NT2/D1 (cell line): Measurements from ENCODE around the gene KLHL26.
A peak's percentile ranks its signal among the peaks of the same experiment; 100 is the strongest.

ENCODE experiments used
- DNase-seq: peaks from one replicate; pipeline ENCODE4 v3.0.0-alpha.2; 2011; ENCODE audit warnings: low read depth, low spot score
- H3K27me3 ChIP-seq: 2 replicates; pipeline ENCODE4 v1.6.0; 2011; ENCODE audit warnings: mild to moderate bottlenecking; ENCODE audit not compliant: insufficient read length, insufficient read depth
- H3K36me3 ChIP-seq: 2 replicates; pipeline ENCODE4 v1.6.1; 2011; ENCODE audit warnings: mild to moderate bottlenecking, low read length, mixed read lengths; ENCODE audit not compliant: insufficient read depth, insufficient read length
- H3K4me1 ChIP-seq: 2 replicates; pipeline ENCODE4 v1.5.1; 2011; ENCODE audit not compliant: insufficient read depth, insufficient read length
- H3K4me3 ChIP-seq: 2 replicates; pipeline ENCODE4 v1.5.1; 2011; ENCODE audit warnings: low read depth; ENCODE audit not compliant: insufficient read length
- H3K9ac ChIP-seq: 2 replicates; pipeline ENCODE4 v1.6.0; 2011; ENCODE audit warnings: low read depth; ENCODE audit not compliant: insufficient read length
- H3K9me3 ChIP-seq: 2 replicates; pipeline ENCODE4 v1.5.1; 2011; ENCODE audit warnings: mild to moderate bottlenecking, low read length; ENCODE audit not compliant: insufficient read depth
- SUZ12 ChIP-seq: IDR thresholded peaks from 2 replicates; pipeline ENCODE4 v1.6.1; 2011; ENCODE audit not compliant: insufficient read length, insufficient read depth; ENCODE audit errors: extremely low read depth
- YY1 ChIP-seq: IDR thresholded peaks from 2 replicates; pipeline ENCODE4 v1.6.1; 2011; ENCODE audit not compliant: insufficient read length, insufficient read depth
- ZNF274 ChIP-seq: IDR thresholded peaks from 2 replicates; pipeline ENCODE4 v1.6.1; 2011; ENCODE audit warnings: mild to moderate bottlenecking, low read depth, low read length

Gene KLHL26

GRCh38 chr19:18659281-18660050, 22.6 kb downstream of the KLHL26 start:
- Histone ChIP-seq H3K9ac (no peak overlapping the region), H3K9me3 (no peaks in the 10 kb centered on the region)
- no peak for DNase-seq

GRCh38 chr19:18660051-18660910, 23.5 kb downstream of the KLHL26 start:
- peak overlapping the region; percentile 12 for H3K9ac ChIP-seq
- H3K36me3 ChIP-seq: no peaks in the 10 kb centered on the region
- TF ChIP-seq YY1: no peak
- no peak for TF ChIP-seq ZNF274
- DNase-seq: no peak
- no peaks in the 10 kb centered on the region for H3K9me3 ChIP-seq
- peaks cover 30% of the 10 kb centered on the region for H3K4me1 ChIP-seq
- H3K4me3 ChIP-seq: no peak overlapping the region
- H3K27me3 ChIP-seq: no peaks in the 10 kb centered on the region

More at GRCh38 chr19:18659281-18660050, 22.6 kb downstream of the KLHL26 start:
- no peaks in the 10 kb centered on the region for H3K36me3 ChIP-seq
- no peak overlapping the region for H3K4me3 ChIP-seq
- H3K27me3 ChIP-seq: no peaks in the 10 kb centered on the region
- no peak for TF ChIP-seq ZNF274
- TF ChIP-seq YY1: no peak
- TF ChIP-seq SUZ12: no peak
- peaks cover 30% of the 10 kb centered on the region for H3K4me1 ChIP-seq

- Histone ChIP-seq H3K36me3 (no peaks in the 10 kb centered on the region), H3K4me1 (peaks cover 32% of the 10 kb centered on the region), H3K4me3 (no peak overlapping the region), H3K9ac (peak overlapping the region; percentile 1), H3K9me3 (no peaks in the 10 kb centered on the region), H3K27me3 (no peaks in the 10 kb centered on the region)
- no peak for DNase-seq
- TF ChIP-seq SUZ12 (no peak), YY1 (no peak), ZNF274 (no peak)
These were observed 24.3 kb downstream of the KLHL26 start for GRCh38 chr19:18660939-18661670.

- Histone ChIP-seq H3K9ac (peak overlapping the region; percentile 56), H3K4me3 (no peak overlapping the region), H3K4me1 (peaks cover 30% of the 10 kb centered on the region), H3K9me3 (no peaks in the 10 kb centered on the region), H3K27me3 (no peaks in the 10 kb centered on the region), H3K36me3 (peaks cover 9% of the 10 kb centered on the region)
- DNase-seq: no peak
- TF ChIP-seq ZNF274 (no peak), SUZ12 (no peak), YY1 (no peak)
These were observed 26.3 kb downstream of the KLHL26 start for GRCh38 chr19:18662972-18663732.

GRCh38 chr19:18663940-18664530, 27.2 kb downstream of the KLHL26 start:
- H3K4me1 ChIP-seq: peaks cover 26% of the 10 kb centered on the region
- no peaks in the 10 kb centered on the region for H3K9me3 ChIP-seq
- H3K4me3 ChIP-seq: no peak overlapping the region
- peaks cover 17% of the 10 kb centered on the region for H3K36me3 ChIP-seq
- H3K9ac ChIP-seq: peak overlapping the region; percentile 42
- DNase-seq: no peak
- TF ChIP-seq ZNF274 (no peak), SUZ12 (no peak), YY1 (no peak)
- H3K27me3 ChIP-seq: no peaks in the 10 kb centered on the region

GRCh38 chr19:18665771-18666202, 29.0 kb downstream of the KLHL26 start:
- H3K9ac ChIP-seq: peak overlapping the region; percentile 10
- DNase-seq: no peak

More at GRCh38 chr19:18665771-18666202, 29.0 kb downstream of the KLHL26 start:
- H3K36me3 ChIP-seq: peaks cover 22% of the 10 kb centered on the region
- no peaks in the 10 kb centered on the region for H3K9me3 ChIP-seq
- no peak overlapping the region for H3K4me3 ChIP-seq
- TF ChIP-seq ZNF274: no peak
- TF ChIP-seq YY1: no peak
- no peak for TF ChIP-seq SUZ12
- no peaks in the 10 kb centered on the region for H3K27me3 ChIP-seq
- peaks cover 20% of the 10 kb centered on the region for H3K4me1 ChIP-seq
